SKM-1 treated with dmso at 0.1 percent for 144 hours (cell line): ENCODE measurements around the gene FAM9B.
"Not testable (repeated sequence)": the region's sequence is repeated elsewhere in the genome, so short reads cannot be mapped to it uniquely, and the experiment has no call there.

Source experiments
- DNase-seq: peaks from one replicate; lab custom pipeline; 2025; ENCODE audit not compliant: unreplicated experiment; lab: John Stamatoyannopoulos, UW

The FAM9B gene

GRCh38 chrX:9033989-9034388 lies at the start of gene FAM9B:
Gene FAM9B (minus strand): TSS chrX:9034127. CDS start chrX:9032986, 1,141 bp downstream.
- no peak for DNase-seq

- DNase-seq, result no peak
Measured at GRCh38 chrX:9081271-9081670, 47.3 kb upstream of the FAM9B start.

- DNase-seq, result no peak
Measured at GRCh38 chrX:9074326-9074725, 40.4 kb upstream of the FAM9B start.

- DNase-seq, result no peak
Measured at GRCh38 chrX:9072281-9072680, 38.4 kb upstream of the FAM9B start.

- no peak for DNase-seq
Measured at GRCh38 chrX:9071031-9071650, 37.2 kb upstream of the FAM9B start.

GRCh38 chrX:9069573-9069972 lies 35.6 kb upstream of the FAM9B start:
- DNase-seq, result no peak

- no peak for DNase-seq
Measured at GRCh38 chrX:9064694-9065093, 30.8 kb upstream of the FAM9B start.

GRCh38 chrX:9062641-9063040 lies 28.7 kb upstream of the FAM9B start:
- DNase-seq, result no peak

GRCh38 chrX:9055354-9055753 lies 21.4 kb upstream of the FAM9B start:
- peak; percentile 65 for DNase-seq

GRCh38 chrX:9052081-9052480 lies 18.2 kb upstream of the FAM9B start:
- DNase-seq, result no peak

- DNase-seq, result no peak
Measured at GRCh38 chrX:9050331-9050730, 16.4 kb upstream of the FAM9B start.

GRCh38 chrX:9048801-9049200 lies 14.9 kb upstream of the FAM9B start:
- DNase-seq, result no peak

GRCh38 chrX:9038244-9038643 lies 4.3 kb upstream of the FAM9B start:
- DNase-seq, result no peak

GRCh38 chrX:9037296-9037695 lies 3.4 kb upstream of the FAM9B start:
- DNase-seq, result no peak

- DNase-seq, result no peak
Measured at GRCh38 chrX:9033586-9033985, 341 bp downstream of the FAM9B start.

GRCh38 chrX:9033179-9033578 lies 748 bp downstream of the FAM9B start:
- no peak for DNase-seq

- no peak for DNase-seq
Measured at GRCh38 chrX:9023293-9023692, 10.6 kb downstream of the FAM9B start.

- no peak for DNase-seq
Measured at GRCh38 chrX:9019151-9019550, 14.8 kb downstream of the FAM9B start.

GRCh38 chrX:9018332-9018731 lies 15.6 kb downstream of the FAM9B start:
- DNase-seq, result not testable (repeated sequence)

- DNase-seq, result no peak
Measured at GRCh38 chrX:9003041-9003440, 30.9 kb downstream of the FAM9B start.

- DNase-seq, result no peak
Measured at GRCh38 chrX:8988446-8988845, 45.5 kb downstream of the FAM9B start.

- DNase-seq, result no peak
Measured at GRCh38 chrX:8987672-8988250, 46.2 kb downstream of the FAM9B start.

- no peak for DNase-seq
Measured at GRCh38 chrX:8984231-8984630, 49.7 kb downstream of the FAM9B start.
